HuH-7 (cell line): ENCODE measurements around the gene SHH.
"Not testable (repeated sequence)": the region's sequence is repeated elsewhere in the genome, so short reads cannot be mapped to it uniquely, and the experiment has no call there.

ENCODE experiments used
- DNase-seq: peaks from one replicate; pipeline ENCODE4 v3.0.0; 2011; ENCODE audit warnings: low spot score

Gene SHH

GRCh38 chr7:155819186-155819585, 6.9 kb upstream of the SHH start:
- no peak for DNase-seq

GRCh38 chr7:155818820-155819168, 6.5 kb upstream of the SHH start:
- DNase-seq: no peak

DNA sequence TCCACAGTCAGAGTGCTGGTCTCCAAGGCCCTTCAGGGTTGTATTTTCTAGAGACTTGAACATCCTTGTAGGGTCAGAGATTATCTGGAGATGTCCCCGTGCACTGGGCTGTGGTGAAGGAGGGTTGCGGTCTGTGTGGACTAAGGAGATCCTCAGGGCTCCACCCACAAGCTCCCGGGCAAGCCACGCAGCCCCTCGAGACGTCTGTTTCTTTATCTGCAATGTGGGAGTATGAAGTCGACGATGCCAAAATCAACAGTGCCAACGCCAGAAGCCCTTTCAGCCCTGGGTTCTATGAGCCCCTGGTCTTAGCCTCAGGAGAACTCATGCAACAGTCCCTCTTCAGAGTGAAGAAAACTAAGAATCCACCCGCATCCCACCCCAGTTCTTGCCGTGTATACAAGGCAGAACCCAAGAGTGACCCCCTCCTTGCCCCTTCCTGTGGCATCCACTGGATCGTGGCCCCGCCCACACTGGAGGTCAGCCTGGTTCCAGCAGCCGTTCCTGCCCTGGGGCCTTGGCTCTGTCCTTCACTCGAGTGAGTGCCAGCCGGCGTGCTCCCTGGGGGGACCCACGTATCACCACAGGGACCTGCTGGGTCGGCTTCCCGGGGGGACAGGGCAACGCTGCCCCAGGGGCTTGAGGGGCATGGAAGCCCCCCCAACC, 6.0 kb upstream of the SHH start:
- no peak for DNase-seq

- DNase-seq: not testable (repeated sequence)
Observed at GRCh38 chr7:155817515-155817914, 5.3 kb upstream of the SHH start.

DNA sequence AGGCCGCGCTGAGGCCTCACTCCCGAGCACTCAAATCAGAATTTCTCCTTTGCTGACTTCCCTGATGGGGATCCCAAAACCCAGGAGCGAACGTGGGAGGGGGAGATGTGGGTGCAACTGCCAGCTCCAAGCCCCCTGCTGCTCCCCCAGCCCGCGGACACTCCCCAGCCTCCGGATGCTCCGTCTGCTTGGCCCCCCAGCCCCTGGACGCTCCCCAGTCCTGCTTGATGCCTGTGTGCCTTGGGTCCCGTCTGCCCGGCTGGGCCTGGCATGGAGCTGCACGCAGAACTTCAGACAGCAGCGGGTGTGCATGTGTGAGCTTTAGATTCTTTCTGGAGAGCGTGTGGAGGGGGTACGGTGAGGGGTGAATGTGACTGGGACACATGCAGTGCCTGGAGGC, 4.7 kb upstream of the SHH start:
- no peak for DNase-seq

- DNase-seq: no peak
Observed at GRCh38 chr7:155816192-155816508, 3.9 kb upstream of the SHH start.

GRCh38 chr7:155815332-155816191, 3.3 kb upstream of the SHH start:
- DNase-seq: peak; percentile 95

DNA sequence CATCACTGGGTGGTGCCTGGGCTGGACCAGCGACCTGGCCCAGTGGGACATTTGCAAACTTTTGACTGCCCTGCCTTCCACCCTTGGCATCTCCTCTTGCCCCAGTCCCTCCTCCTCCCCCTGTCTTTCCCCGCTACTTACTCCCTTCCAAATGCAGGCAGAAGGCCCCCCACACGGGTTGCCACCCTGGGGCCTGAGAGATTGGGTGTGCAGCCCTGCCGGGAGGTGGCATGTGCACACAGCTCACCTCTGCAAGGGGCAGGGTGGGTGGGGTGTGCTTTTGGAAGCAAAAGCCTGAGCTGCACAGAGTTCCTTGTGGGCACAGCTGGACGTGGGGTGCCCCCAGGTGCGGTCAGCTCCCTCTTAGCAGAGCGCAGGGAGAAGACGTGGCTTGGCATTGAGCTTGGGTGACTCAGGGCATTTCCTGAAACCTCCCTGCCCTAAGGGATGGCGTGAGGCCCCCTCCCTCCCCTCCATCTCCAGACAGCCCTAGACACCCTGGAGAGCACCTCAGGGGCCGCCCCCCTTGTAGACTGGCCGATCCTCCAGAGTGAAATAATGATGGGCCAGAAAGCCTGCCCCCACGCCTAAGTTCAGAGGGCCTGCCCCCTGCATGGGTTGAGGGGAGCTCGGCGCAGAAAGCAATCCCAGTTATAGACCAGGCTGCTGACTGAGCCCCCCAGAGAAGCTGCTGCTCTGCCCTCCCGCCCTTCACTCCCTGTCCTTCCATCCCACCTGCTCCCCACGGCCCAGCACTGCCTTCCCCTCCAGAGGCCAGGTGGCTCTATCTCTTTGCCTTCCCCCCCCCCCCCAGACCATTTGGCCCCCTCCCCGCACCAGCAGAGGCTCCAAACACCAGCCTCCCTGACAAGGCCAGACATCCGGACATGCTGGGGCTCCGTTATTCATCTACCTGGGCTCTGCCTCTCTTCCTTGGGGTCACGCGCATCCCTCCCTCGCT, 2.3 kb upstream of the SHH start:
- no peak for DNase-seq

DNA sequence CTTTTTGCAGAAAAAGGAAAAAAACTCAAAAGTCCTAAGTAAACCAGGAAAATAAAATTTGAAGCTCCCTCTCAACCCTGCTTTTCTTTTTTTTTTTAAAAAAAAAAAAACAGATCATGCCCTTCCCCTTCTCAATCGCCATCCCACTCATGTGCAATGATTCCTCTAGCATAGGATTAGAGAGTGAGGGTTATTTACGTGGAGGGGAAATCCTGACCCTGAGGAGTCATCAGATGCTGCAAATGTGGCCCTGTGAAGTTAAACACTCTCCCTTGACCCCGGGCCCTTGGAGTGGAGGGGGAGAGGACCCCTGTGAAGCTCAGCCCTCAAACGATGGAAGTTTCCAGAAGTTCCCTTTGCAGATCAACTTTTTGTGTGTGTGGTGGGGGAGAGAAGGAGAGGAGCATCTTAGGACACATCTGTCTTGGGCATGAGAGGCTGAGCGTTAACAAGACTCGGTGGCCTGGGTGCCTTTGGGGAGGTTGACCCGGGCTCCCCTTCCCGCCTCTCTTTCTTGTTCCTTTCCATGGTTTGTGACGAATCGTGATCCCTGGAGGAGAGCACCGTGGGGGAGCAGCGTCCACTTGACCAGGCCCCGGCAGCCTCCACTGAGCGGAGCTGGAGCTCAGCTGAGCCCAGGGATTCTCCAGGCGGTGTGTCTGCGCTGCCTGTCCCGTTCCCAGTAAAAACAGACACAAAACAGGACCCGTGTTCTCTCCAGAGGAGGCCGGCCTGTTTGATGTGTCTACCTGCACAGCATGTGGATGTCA, 1.5 kb upstream of the SHH start:
- no peak for DNase-seq

DNA sequence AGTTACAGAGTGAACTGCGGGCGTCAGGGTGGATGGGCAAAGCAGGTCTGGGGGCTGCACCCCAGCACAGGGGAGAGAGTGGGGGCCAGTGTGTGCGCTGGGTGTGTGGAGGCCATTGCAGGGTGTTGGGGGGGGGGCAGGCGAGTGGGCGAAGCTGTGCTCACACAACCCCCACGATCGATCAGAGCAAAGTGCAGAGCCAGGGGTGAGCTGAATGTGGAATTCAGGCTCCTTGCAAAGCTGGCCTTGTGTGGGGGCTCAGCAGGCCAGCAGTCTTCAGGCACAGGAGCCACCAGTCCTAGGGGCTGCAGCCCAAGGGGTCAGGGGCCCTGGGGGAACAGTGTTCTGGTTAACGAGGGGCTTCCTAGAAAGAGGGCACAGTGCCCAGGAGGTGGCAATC, 862 bp upstream of the SHH start:
- no peak for DNase-seq

DNA sequence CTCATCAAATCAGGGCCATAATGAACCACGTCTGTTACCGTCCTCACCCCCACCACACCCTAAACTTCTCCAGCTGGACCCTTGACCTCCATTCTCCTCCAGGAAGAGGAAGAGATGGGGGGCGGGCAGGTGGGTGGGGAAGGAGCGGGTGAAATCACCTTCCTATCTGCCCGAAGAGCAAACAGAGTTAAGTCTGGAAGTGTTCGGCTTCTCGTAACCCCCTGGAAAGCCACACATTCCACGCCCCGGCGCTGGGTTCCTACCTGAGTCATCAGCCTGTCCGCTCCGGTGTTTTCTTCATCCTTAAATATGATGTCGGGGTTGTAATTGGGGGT, 736 bp downstream of the SHH start:
- no peak for DNase-seq

GRCh38 chr7:155810770-155811559, 1.3 kb downstream of the SHH start:
- DNase-seq: no peak

- no peak for DNase-seq
Observed at GRCh38 chr7:155809947-155810769, 2.1 kb downstream of the SHH start.

DNA sequence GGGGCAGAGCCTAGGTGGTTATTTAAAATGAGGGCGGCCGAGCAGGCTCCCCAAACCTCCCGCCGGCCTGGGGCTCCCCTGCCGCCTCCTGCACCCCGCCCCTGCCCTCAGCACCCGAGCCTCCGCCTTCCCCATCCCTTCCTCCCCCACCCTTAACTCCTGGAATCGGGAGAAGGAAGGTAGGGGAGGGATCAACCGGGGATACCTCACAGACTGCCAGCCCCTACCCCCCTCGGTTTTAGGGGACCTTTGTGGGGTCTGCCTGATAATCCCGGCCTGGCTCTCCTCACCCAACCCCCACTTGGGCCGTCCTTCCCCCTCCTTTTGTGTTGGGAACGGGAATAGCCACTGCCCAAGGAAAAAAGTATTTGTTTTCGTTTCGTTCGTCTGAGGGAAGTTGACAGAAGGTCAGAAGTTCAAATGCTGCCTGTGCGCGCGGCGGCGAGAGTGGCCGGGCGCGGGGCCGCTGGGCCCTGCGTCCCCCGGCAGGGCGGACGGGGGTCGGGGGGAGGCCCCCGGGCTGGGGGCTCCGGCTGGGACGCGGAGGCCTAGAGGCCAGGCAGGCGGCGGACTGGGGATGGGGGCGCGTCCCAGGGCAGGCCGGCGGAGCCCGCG, 2.8 kb downstream of the SHH start:
- DNase-seq: no peak

DNA sequence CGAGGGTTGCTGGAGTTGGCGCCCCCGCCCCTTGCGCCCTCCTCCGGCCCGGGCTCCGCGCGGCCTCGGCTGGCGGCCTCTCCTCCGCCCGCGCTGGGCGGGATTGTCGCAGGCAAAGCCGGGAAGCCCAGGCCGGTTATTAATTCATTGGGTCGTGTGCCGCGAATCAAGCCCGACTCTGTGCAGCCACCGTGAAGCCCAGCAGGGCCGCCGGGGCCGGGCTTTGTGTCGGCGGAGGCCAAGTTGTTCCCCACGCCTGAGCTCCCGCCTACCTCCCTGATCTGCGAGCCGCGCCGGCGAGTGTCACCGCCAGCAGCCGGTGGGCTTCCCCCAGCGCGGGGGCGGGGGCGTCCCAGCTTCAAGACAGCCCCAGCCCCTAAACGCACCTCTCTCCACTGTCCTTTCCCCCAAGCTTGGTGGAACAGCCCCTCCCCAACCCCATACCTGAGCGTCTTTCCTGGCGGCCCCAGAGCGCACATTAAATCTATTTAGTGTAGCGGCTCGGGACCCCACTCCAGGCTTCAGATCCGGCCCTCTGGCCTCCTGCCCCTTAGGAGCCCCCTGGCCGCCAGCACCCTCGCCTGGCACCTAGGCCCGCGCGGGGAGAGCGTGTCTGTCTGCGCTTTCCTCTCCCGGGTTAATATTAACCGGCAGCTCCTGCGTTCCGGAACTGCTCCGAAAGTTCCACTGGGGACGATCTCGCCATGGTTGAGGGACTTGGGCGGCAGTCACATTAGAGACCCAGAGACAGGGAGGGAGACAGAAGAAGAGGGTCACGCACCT, 3.5 kb downstream of the SHH start:
- peak; percentile 86 for DNase-seq

DNA sequence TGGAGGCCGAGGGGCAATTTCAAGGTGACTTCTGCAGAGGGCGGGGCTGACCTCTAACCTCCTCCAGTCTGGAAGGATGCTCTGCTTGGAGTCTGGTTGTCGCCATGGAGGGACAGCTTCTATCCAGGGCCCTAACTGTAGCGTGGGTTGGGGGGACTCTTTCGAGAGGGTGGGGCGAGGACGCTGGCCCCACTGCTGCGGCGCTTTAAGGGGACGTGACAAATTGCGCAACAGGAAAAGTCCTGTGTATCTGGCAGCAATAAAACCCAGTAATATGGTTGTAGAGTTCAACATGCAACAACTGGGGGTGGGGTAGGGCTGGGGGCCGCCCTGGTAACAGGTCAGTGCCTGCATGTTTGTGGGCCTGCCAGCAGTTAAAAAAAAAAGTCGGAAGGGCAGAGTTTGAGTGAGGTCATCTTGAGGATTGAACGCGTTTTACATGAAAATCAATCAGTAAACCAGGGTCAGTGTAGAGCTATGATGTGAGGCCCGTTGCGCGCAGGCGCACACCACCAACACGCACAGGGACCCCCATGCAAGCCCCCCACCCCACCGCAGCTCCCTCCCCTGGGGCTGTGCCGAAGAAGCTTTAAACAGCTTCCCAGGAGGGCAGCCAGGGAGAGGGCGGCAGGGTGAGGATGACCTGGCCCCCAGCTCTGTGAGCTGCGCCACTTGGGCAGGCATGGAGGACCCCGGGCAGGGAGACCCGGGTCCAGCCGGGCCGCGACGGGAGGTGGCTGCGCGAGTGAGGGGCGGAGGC, 4.3 kb downstream of the SHH start:
- peak; percentile 97 for DNase-seq

- peak; percentile 90 for DNase-seq
Observed at GRCh38 chr7:155807065-155807671, 5.1 kb downstream of the SHH start.
